ENCODE results near the gene NRG3. TPM values are rescaled to one million over a fixed set of nuclear protein-coding genes. Genes with fewer than 3 reads are reported as not detected.

NRG3 gene
- total RNA-seq, 2 experiments from 2014 or later: not detected

DNA sequence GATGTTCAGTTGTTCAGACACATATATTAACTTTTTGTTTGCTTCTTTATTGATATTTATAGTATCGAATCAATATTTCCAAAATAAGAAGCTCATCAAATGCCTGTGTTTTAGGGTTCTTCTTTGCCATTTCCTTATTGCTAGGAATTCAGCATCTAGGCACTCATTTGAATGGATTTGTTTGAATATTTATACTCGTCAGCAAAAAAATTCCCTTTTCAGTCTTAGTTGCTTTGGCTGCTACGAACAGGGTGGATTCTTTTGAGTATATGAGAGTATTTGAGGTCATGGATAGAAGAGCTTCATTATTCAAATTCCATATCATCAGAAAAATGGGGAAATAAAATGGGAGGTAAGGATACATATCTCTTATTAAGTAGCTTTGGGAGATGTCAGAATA lies 706.9 kb downstream of the NRG3 start:
- intact Hi-C loops (cut with DNase I, micrococcal nuclease): no loop called here
- Mint-ChIP-seq H3K36me3 (ENCODE audit: low read depth) (no peaks in the 10 kb centered on the region), H3K4me1 (ENCODE audit: low read depth) (no peaks in the 10 kb centered on the region), H3K27me3 (no peaks in the 10 kb centered on the region), H3K4me3 (no peak overlapping the region), H3K9me3 (no peaks in the 10 kb centered on the region), H3K27ac (no peak overlapping the region)
- Histone ChIP-seq H3K27ac (ENCODE audit: low read depth in 1 of 2, low read length in 2 of 2) (no peak overlapping the region), H3K27me3 (ENCODE audit: control insufficient read depth in 1 of 2, insufficient read depth in 2 of 2, low read length in 2 of 2) (no peaks in the 10 kb centered on the region), H3K36me3 (ENCODE audit: insufficient read depth, low read length) (no peaks in the 10 kb centered on the region), H3K9me3 (ENCODE audit: control insufficient read depth in 1 of 2, insufficient read depth in 1 of 2, low read length in 2 of 2) (no peaks in the 10 kb centered on the region), H3K4me1 (ENCODE audit: insufficient read depth, low read length) (no peaks in the 10 kb centered on the region), H3K4me3 (ENCODE audit: low read length) (no peak overlapping the region)
- ATAC-seq (ENCODE audit: poor library complexity) (no peak), DNase-seq (no peak)
- ChIA-PET CTCF (no interaction called here), POLR2A (no interaction called here)
- TF ChIP-seq, protein P1, sequence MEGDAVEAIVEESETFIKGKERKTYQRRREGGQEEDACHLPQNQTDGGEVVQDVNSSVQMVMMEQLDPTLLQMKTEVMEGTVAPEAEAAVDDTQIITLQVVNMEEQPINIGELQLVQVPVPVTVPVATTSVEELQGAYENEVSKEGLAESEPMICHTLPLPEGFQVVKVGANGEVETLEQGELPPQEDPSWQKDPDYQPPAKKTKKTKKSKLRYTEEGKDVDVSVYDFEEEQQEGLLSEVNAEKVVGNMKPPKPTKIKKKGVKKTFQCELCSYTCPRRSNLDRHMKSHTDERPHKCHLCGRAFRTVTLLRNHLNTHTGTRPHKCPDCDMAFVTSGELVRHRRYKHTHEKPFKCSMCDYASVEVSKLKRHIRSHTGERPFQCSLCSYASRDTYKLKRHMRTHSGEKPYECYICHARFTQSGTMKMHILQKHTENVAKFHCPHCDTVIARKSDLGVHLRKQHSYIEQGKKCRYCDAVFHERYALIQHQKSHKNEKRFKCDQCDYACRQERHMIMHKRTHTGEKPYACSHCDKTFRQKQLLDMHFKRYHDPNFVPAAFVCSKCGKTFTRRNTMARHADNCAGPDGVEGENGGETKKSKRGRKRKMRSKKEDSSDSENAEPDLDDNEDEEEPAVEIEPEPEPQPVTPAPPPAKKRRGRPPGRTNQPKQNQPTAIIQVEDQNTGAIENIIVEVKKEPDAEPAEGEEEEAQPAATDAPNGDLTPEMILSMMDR (IDR thresholded peaks at IDR 0.05): no peak

DNA sequence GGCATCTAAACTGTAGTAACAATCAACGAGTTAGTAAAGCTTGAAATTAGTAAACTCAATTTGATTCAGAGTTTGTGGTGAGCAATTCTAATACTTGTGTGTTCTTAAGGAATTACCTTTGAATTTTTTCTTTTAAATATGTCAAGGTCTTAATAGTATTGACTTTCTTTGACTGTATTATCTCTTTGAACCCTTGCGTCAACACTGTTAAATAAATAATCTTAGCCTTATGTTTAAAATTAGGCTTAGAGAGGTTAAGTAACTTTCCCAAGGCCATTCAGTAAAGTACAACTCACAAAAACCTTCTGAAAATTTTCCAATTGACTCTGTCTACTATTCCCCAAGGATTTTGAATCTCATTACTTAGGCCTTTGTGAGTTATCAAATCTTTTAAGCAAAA lies 716.4 kb downstream of the NRG3 start:
- Histone ChIP-seq H3K27ac (ENCODE audit: low read depth in 1 of 2, low read length in 2 of 2) (no peak overlapping the region), H3K9me3 (ENCODE audit: control insufficient read depth in 1 of 2, insufficient read depth in 1 of 2, low read length in 2 of 2) (peaks cover 4 to 5% of the 10 kb centered on the region in 2 experiments), H3K27me3 (ENCODE audit: control insufficient read depth in 1 of 2, insufficient read depth in 2 of 2, low read length in 2 of 2) (no peaks in the 10 kb centered on the region), H3K4me1 (ENCODE audit: insufficient read depth, low read length) (no peaks in the 10 kb centered on the region), H3K4me3 (ENCODE audit: low read length) (no peak overlapping the region), H3K36me3 (ENCODE audit: insufficient read depth, low read length) (no peaks in the 10 kb centered on the region)
- TF ChIP-seq, protein P1 (IDR thresholded peaks at IDR 0.05): no peak
- intact Hi-C loops (cut with DNase I, micrococcal nuclease): no loop called here
- CTCF ChIA-PET: no interaction called here
- H3K4me3 Mint-ChIP-seq: no peak overlapping the region
- H3K36me3 Mint-ChIP-seq (ENCODE audit: low read depth): no peaks in the 10 kb centered on the region
- H3K9me3 Mint-ChIP-seq: no peaks in the 10 kb centered on the region
- H3K27ac Mint-ChIP-seq: no peak overlapping the region
- ATAC-seq (ENCODE audit: poor library complexity): no peak
- no peak for DNase-seq
- no peaks in the 10 kb centered on the region for H3K4me1 Mint-ChIP-seq (ENCODE audit: low read depth)
- H3K27me3 Mint-ChIP-seq: no peaks in the 10 kb centered on the region
- POLR2A ChIA-PET: no interaction called here

DNA sequence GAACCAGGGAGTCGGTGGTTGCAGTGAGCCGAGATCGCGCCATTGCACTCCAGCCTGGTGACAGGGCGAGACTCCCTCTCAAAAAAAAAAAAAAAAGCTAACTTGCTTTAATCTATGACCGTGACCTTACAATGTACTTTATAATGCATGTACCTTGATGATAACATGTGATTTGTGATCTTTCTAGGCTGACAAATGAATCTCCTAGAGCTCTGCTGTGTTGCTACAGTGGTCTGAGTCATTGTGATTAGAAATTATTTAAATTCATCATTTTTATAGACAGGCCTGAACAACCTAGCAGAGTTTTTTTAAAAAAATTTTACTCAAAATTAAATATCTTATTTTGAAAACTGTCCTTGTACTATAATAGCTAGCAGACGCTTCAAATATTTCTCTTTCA lies 722.8 kb downstream of the NRG3 start:
- TF ChIP-seq, protein P1 (IDR thresholded peaks at IDR 0.05): no peak
- no peak for ATAC-seq (ENCODE audit: poor library complexity)
- POLR2A ChIA-PET: no interaction called here

More for the DNA sequence above, 722.8 kb downstream of the NRG3 start:
- Mint-ChIP-seq H3K36me3 (ENCODE audit: low read depth) (no peaks in the 10 kb centered on the region), H3K4me1 (ENCODE audit: low read depth) (no peaks in the 10 kb centered on the region), H3K27ac (no peak overlapping the region), H3K9me3 (peaks cover 5% of the 10 kb centered on the region), H3K27me3 (no peaks in the 10 kb centered on the region), H3K4me3 (no peak overlapping the region)
- CTCF ChIA-PET: no interaction called here
- DNase-seq: no peak
- Histone ChIP-seq H3K27me3 (ENCODE audit: control insufficient read depth in 1 of 2, insufficient read depth in 2 of 2, low read length in 2 of 2) (no peaks in the 10 kb centered on the region), H3K36me3 (ENCODE audit: insufficient read depth, low read length) (no peaks in the 10 kb centered on the region), H3K4me3 (ENCODE audit: low read length) (no peak overlapping the region), H3K4me1 (ENCODE audit: insufficient read depth, low read length) (no peaks in the 10 kb centered on the region), H3K9me3 (ENCODE audit: control insufficient read depth in 1 of 2, insufficient read depth in 1 of 2, low read length in 2 of 2) (peaks cover 0 to 10% of the 10 kb centered on the region in 2 experiments), H3K27ac (ENCODE audit: low read depth in 1 of 2, low read length in 2 of 2) (no peak overlapping the region)
- intact Hi-C loops (cut with DNase I, micrococcal nuclease): no loop called here
